Measurements from ENCODE around the gene BEST4. TPM values are rescaled to one million over a fixed set of nuclear protein-coding genes. Genes with fewer than 3 reads are reported as not detected.

Gene BEST4
- total and polyA plus RNA-seq, 2 of the 13 experiments (the other 11 are each of a cell fraction or from before 2014, with no cell fraction given) = 0.77 to 1.4 TPM

GRCh38 chr1:44743211-44743610 lies 44.8 kb downstream of the BEST4 start (continued):
- TF ChIP-seq SOX6 (IDR thresholded peaks at IDR 0.05) (no peak), SOX6 (CRISPR knock-in tag; IDR thresholded peaks at IDR 0.05) (no peak), SNAPC4 (CRISPR knock-in tag; IDR thresholded peaks at IDR 0.05) (no peak), ZNF460 (CRISPR knock-in tag; IDR thresholded peaks at IDR 0.05; ENCODE audit: borderline replicate concordance) (no peak), STAT5B (CRISPR knock-in tag; IDR thresholded peaks at IDR 0.05) (no peak), CHD4 (IDR thresholded peaks at IDR 0.05; ENCODE audit: borderline replicate concordance, low read length) (no peak), MTF1 (CRISPR knock-in tag; IDR thresholded peaks at IDR 0.05) (no peak), ZFP62 (CRISPR knock-in tag; IDR thresholded peaks at IDR 0.05) (no peak), ZNF549 (CRISPR knock-in tag; IDR thresholded peaks at IDR 0.05) (no peak)

GRCh38 chr1:44740179-44740617 lies 47.8 kb downstream of the BEST4 start:
- peaks cover 5 to 14% of the 10 kb centered on the region in 2 experiments for H3K36me3 ChIP-seq (replicated peaks in 1 of 2; ENCODE audit: control insufficient read depth in 1 of 2, insufficient read depth in 2 of 2, low read length in 2 of 2)
- TSS peak; percentile 91 for BruUV-seq (replicated peaks)
- ChIA-PET POLR2A (interaction anchor here (2.9 kb wide), 1 partner anchor 9 kb away, joined by 10 read pairs; the partner anchor contains the start of gene RNU5D-1), CTCF (ENCODE audit: low intra/inter-chr PET ratio, low total read pairs) (no interaction called here)
- no peaks in the 10 kb centered on the region for H4K20me1 ChIP-seq (ENCODE audit: insufficient read depth, low read length)
- H3K4me1 ChIP-seq (ENCODE audit: insufficient read depth, low read length) = peaks cover 48% of the 10 kb centered on the region
- H3K4me3 ChIP-seq (replicated peaks in 1 of 3; ENCODE audit: insufficient read depth in 1 of 3, low read depth in 2 of 3, low read length in 3 of 3) = peak overlapping the region; percentile 76 to 93 (median 88)
- peak; percentile 66 for ATAC-seq
- in situ Hi-C loops (cut with HindIII; ENCODE audit: extremely low pct_ligation_motif_present, low pct_unique_long_range_greater_than_20kb) (no loop called here), intact Hi-C loops (cut with micrococcal nuclease; ENCODE audit: unreplicated experiment) (no loop called here)
- DNase-seq (ENCODE audit: low spot score) = no peak
- H3K79me2 ChIP-seq (ENCODE audit: insufficient read depth, low read length) = peaks cover 38% of the 10 kb centered on the region
- WGBS (ENCODE audit: low lambda C conversion rate) = 2% methylated on average over 13 of the region's 14 CpGs
- peak overlapping the region; percentile 70 for H3K27ac ChIP-seq (ENCODE audit: extremely low read length, insufficient read depth, low read length)
- H2AFZ ChIP-seq (ENCODE audit: low read length) = peak overlapping the region; percentile 66
- no peak for FAIRE-seq
- no peaks in the 10 kb centered on the region; a peak in 1 of 5 replicates for H3K27me3 ChIP-seq (ENCODE audit: control insufficient read depth in 1 of 2, insufficient read depth in 2 of 2, low read length in 2 of 2)
- H3K4me2 ChIP-seq (ENCODE audit: low read depth, low read length) = peak overlapping the region; percentile 95
- peak overlapping the region; percentile 90 for H3K9ac ChIP-seq (ENCODE audit: insufficient read depth, low read depth, low read length)
- H3K9me3 ChIP-seq (ENCODE audit: low read length) = no peaks in the 10 kb centered on the region
- TF ChIP-seq ARID2 (CRISPR knock-in tag; IDR thresholded peaks at IDR 0.05; ENCODE audit: borderline replicate concordance) = no peak
- no peak for TF ChIP-seq KDM1A (CRISPR knock-in tag; IDR thresholded peaks at IDR 0.05)
- 0 out of 2 replicates have a peak, but pooled peaks have one; percentile 7 for TF ChIP-seq ZBTB7A (CRISPR knock-in tag; IDR thresholded peaks at IDR 0.05)
- no peak for TF ChIP-seq SIX4 (CRISPR knock-in tag; IDR thresholded peaks at IDR 0.05)
- TF ChIP-seq ESRRA (CRISPR knock-in tag; IDR thresholded peaks at IDR 0.05; ENCODE audit: low read depth) = no peak
- 0 out of 2 replicates have a peak, but pooled peaks have one; percentile 39 for TF ChIP-seq ZNF576 (CRISPR knock-in tag; IDR thresholded peaks at IDR 0.05)
- 0 out of 2 replicates have a peak, but pooled peaks have one; percentile 8 for TF ChIP-seq NR0B2 (CRISPR knock-in tag; IDR thresholded peaks at IDR 0.05)
- TF ChIP-seq BATF2 (CRISPR knock-in tag; IDR thresholded peaks at IDR 0.05) = no peak

All from HepG2 (cell line).